H9 (cell line): ENCODE results near the gene PAGR1. TPM values are rescaled to one million over a fixed set of nuclear protein-coding genes. Genes with fewer than 3 reads are reported as not detected.

Experiments used
- DNase-seq: peaks from one replicate; pipeline ENCODE4 v3.0.0-alpha.2; 2017
- H2AFZ ChIP-seq: one replicate; pipeline ENCODE4 v1.6.1; 2013; ENCODE audit warnings: mild to moderate bottlenecking, low read length, control low read depth, moderate library complexity
- H2AK5ac ChIP-seq: 2 replicates; pipeline ENCODE4 v1.6.1; 2013; ENCODE audit warnings: low read length, control low read depth, mixed read lengths; ENCODE audit not compliant: insufficient read length
- H2BK120ac ChIP-seq: one replicate; pipeline ENCODE4 v1.6.1; 2013; ENCODE audit warnings: low read depth, mild to moderate bottlenecking, low read length, control low read depth, inconsistent platforms; ENCODE audit not compliant: poor library complexity, severe bottlenecking
- H2BK12ac ChIP-seq: 2 replicates; pipeline ENCODE4 v1.6.1; 2013; ENCODE audit warnings: low read length, control low read depth, mixed read lengths, low read depth; ENCODE audit not compliant: insufficient read length
- H2BK15ac ChIP-seq: 2 replicates; pipeline ENCODE4 v1.6.1; 2013; ENCODE audit warnings: low read depth, low read length, control low read depth
- H2BK20ac ChIP-seq: one replicate; pipeline ENCODE4 v1.6.1; 2013; ENCODE audit warnings: low read depth, mild to moderate bottlenecking, low read length, control low read depth, inconsistent platforms; ENCODE audit not compliant: poor library complexity, severe bottlenecking
- H2BK5ac ChIP-seq: 2 replicates; pipeline ENCODE4 v1.6.1; 2013; ENCODE audit warnings: low read length, control low read depth, mixed read lengths; ENCODE audit not compliant: insufficient read length
- H3K14ac ChIP-seq: 2 replicates; pipeline ENCODE4 v1.6.1; 2013; ENCODE audit warnings: low read length, control low read depth; ENCODE audit not compliant: insufficient read depth
- H3K18ac ChIP-seq: 2 replicates; pipeline ENCODE4 v1.6.1; 2013; ENCODE audit warnings: low read depth, mild to moderate bottlenecking, mixed read lengths, low read length, control low read depth; ENCODE audit not compliant: insufficient read length
- H3K23ac ChIP-seq: 2 replicates; pipeline ENCODE4 v1.6.1; 2013; ENCODE audit warnings: low read length, control low read depth, mixed read lengths, low read depth; ENCODE audit not compliant: insufficient read length
- H3K23me2 ChIP-seq: 2 replicates; pipeline ENCODE4 v1.6.1; 2013; ENCODE audit warnings: low read depth, mild to moderate bottlenecking, mixed read lengths, low read length, control low read depth; ENCODE audit not compliant: insufficient read length, poor library complexity, severe bottlenecking
- H3K27ac ChIP-seq: 2 replicates; pipeline ENCODE4 v1.5.1; 2013; ENCODE audit warnings: low read length, control low read depth, mixed read lengths, low read depth; ENCODE audit not compliant: insufficient read length
- H3K27me3 ChIP-seq: 2 replicates; pipeline ENCODE4 v1.6.1; 2013; ENCODE audit warnings: low read length, control low read depth, inconsistent platforms; ENCODE audit not compliant: insufficient read depth
- H3K4ac ChIP-seq: 2 replicates; pipeline ENCODE4 v1.6.1; 2013; ENCODE audit warnings: low read depth, mild to moderate bottlenecking, control low read depth, inconsistent platforms, low read length, moderate library complexity
- H3K4me1 ChIP-seq: 2 replicates; pipeline ENCODE4 v1.6.1; 2013; ENCODE audit warnings: low read length, control low read depth, inconsistent platforms; ENCODE audit not compliant: insufficient read depth
- H3K4me2 ChIP-seq: 2 replicates; pipeline ENCODE4 v1.6.1; 2013; ENCODE audit warnings: low read length, control low read depth, mixed read lengths; ENCODE audit not compliant: insufficient read length, insufficient read depth
- H3K56ac ChIP-seq: 2 replicates; pipeline ENCODE4 v1.6.1; 2013; ENCODE audit warnings: low read depth, mild to moderate bottlenecking, mixed read lengths, low read length, control low read depth; ENCODE audit not compliant: insufficient read length
- H3K79me1 ChIP-seq: 2 replicates; pipeline ENCODE4 v1.6.1; 2013; ENCODE audit warnings: low read depth, mild to moderate bottlenecking, moderate library complexity, low read length, control low read depth, inconsistent platforms; ENCODE audit not compliant: insufficient read depth, poor library complexity, severe bottlenecking
- H3K79me2 ChIP-seq: 2 replicates; pipeline ENCODE4 v1.6.1; 2013; ENCODE audit warnings: low read length, control low read depth, inconsistent platforms; ENCODE audit not compliant: insufficient read depth
- H3K9ac ChIP-seq: 2 replicates; pipeline ENCODE4 v1.6.1; 2013; ENCODE audit warnings: low read length, control low read depth, mixed read lengths; ENCODE audit not compliant: insufficient read length; ENCODE audit errors: extremely low read depth
- H3K9me3 ChIP-seq: one replicate; pipeline ENCODE4 v1.6.1; 2013; ENCODE audit warnings: low read depth, low read length, inconsistent platforms; ENCODE audit not compliant: control insufficient read depth
- H3T11ph ChIP-seq: one replicate; pipeline ENCODE4 v1.6.1; 2013; ENCODE audit warnings: mild to moderate bottlenecking, low read length, control low read depth, inconsistent platforms
- H4K20me1 ChIP-seq: one replicate; pipeline ENCODE4 v1.6.1; 2013; ENCODE audit not compliant: control insufficient read depth, insufficient read length, insufficient read depth
- H4K5ac ChIP-seq: 2 replicates; pipeline ENCODE4 v1.6.1; 2013; ENCODE audit warnings: low read depth, mild to moderate bottlenecking, mixed read lengths, low read length, control low read depth; ENCODE audit not compliant: insufficient read length
- H4K8ac ChIP-seq: replicated peaks from 2 replicates; pipeline ENCODE4 v1.6.1; 2013; ENCODE audit warnings: low read length, control low read depth, mixed read lengths, low read depth; ENCODE audit not compliant: insufficient read length
- H4K91ac ChIP-seq: 2 replicates; pipeline ENCODE4 v1.6.1; 2013; ENCODE audit warnings: low read depth, mild to moderate bottlenecking, moderate library complexity, mixed read lengths, low read length, control low read depth; ENCODE audit not compliant: insufficient read length
- H3K27ac Mint-ChIP-seq, 3 experiments: 2 replicates in 2 of 3; 3 replicates in 1 of 3; pipeline ENCODE4 v1.8.0; 2020 to 2021; ENCODE audit warnings: mixed read lengths in 3 of 3, mild to moderate bottlenecking in 1 of 3, moderate library complexity in 1 of 3
- H3K27me3 Mint-ChIP-seq: 2 replicates; pipeline ENCODE4 v1.8.0; 2021; ENCODE audit warnings: low read depth, mild to moderate bottlenecking, moderate library complexity, mixed read lengths
- H3K36me3 Mint-ChIP-seq, 3 experiments: 2 replicates in 2 of 3; 3 replicates in 1 of 3; pipeline ENCODE4 v1.8.0; 2020 to 2021; ENCODE audit warnings: low read depth in 3 of 3, mixed read lengths in 3 of 3; ENCODE audit not compliant: insufficient read depth in 1 of 3
- H3K4me1 Mint-ChIP-seq, 2 experiments: 2 replicates each; pipeline ENCODE4 v1.8.0; 2020; ENCODE audit warnings: mixed read lengths in 2 of 2
- H3K4me3 Mint-ChIP-seq, 2 experiments: 2 replicates in 1 of 2; 3 replicates in 1 of 2; pipeline ENCODE4 v1.8.0; 2020 to 2021; ENCODE audit warnings: mild to moderate bottlenecking in 2 of 2, mixed read lengths in 2 of 2, moderate library complexity in 1 of 2
- H3K9me3 Mint-ChIP-seq, 2 experiments: 2 replicates in 1 of 2; 3 replicates in 1 of 2; pipeline ENCODE4 v1.8.0; 2020; ENCODE audit warnings: mild to moderate bottlenecking in 2 of 2, mixed read lengths in 2 of 2, moderate library complexity in 1 of 2
- WGBS: extraction: QIAGEN DNeasy Blood & Tissue Kit; methylation state at CpG from one replicate; pipeline ENCODE4 v1.1.7; 2013; ENCODE audit warnings: missing lambda C conversion rate, low lambda C conversion rate, mixed read lengths; ENCODE audit not compliant: insufficient read length; ENCODE audit errors: extremely low coverage; 5-methylcytosine and 5-hydroxymethylcytosine counted together
- total RNA-seq: library from RNA; stranded (reverse); gene quantifications from 2 replicates; pipeline ENCODE4 v1.2.1, GENCODE V29; 2021
- TF ChIP-seq, protein P1 (sequence below): fragments of 200-600 bp; sonication (generic); conservative IDR thresholded peaks from 3 replicates; pipeline ENCODE4 v1.8.0; 2021; ENCODE audit warnings: antibody characterized with exemption, mild to moderate bottlenecking

The PAGR1 gene
- total RNA-seq, 1 experiment from 2014 or later, result 65.3 TPM

DNA sequence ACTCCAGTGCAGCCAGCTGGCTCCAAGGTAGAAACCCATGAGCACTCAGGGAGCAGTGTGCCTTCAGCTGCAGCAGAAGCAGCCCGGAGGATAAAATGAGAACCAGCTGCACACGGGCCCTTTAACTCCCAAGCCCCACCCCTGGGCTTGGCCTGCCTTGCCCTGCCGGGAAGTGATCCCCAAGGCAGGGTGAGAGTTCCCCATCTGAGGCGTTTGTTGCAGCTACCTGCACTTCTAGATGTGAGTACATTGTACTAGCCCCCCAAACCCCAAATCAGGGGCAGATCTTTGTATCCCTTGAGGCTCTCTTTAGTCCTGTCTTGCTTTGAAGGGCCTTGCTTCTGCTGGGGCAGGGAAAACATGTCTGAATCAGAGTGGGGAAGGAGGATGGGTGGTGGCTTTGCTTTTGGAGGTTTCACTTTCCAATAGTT is 4.3 kb downstream of the PAGR1 start, which contains the start of gene MVP:
MVP (plus strand) TSS at position 192 of the 431 bp plus-strand sequence. CDS start 10,088 bp downstream, outside the sequence.
- Histone ChIP-seq H2BK12ac (no peak within 1 kb of the TSS), H3K4ac (no peak within 1 kb of the TSS), H2BK15ac (no peak within 1 kb of the TSS), H2AK5ac (no peak within 1 kb of the TSS), H3K27me3 (no peaks in the 10 kb centered on the region), H3K18ac (no peak within 1 kb of the TSS), H2AFZ (no peak within 1 kb of the TSS), H3K79me2 (no peaks in the 10 kb centered on the region), H3K27ac (no peak within 1 kb of the TSS), H4K91ac (no peak within 1 kb of the TSS), H3K9ac (no peak within 1 kb of the TSS), H4K5ac (no peak within 1 kb of the TSS), H2BK5ac (no peak within 1 kb of the TSS), H2BK20ac (no peak within 1 kb of the TSS), H3T11ph (no peak within 1 kb of the TSS), H4K8ac (no peak within 1 kb of the TSS), H3K4me1 (no peaks in the 10 kb centered on the region), H3K23me2 (peaks cover 2% of the 10 kb centered on the region), H4K20me1 (no peaks in the 10 kb centered on the region), H2BK120ac (no peak within 1 kb of the TSS), H3K23ac (no peak within 1 kb of the TSS), H3K4me2 (no peak within 1 kb of the TSS), H3K79me1 (no peaks in the 10 kb centered on the region), H3K9me3 (no peaks in the 10 kb centered on the region), H3K56ac (no peak within 1 kb of the TSS), H3K14ac (no peak within 1 kb of the TSS)
- H3K4me3 Mint-ChIP-seq, result no peak within 1 kb of the TSS; a peak in 1 of 5 replicates
- H3K27me3 Mint-ChIP-seq, result no peaks in the 10 kb centered on the region; the same call in 1 of the 2 replicates
- H3K9me3 Mint-ChIP-seq, result no peaks in the 10 kb centered on the region; a peak in 1 of 5 replicates
- TF ChIP-seq, protein P1, sequence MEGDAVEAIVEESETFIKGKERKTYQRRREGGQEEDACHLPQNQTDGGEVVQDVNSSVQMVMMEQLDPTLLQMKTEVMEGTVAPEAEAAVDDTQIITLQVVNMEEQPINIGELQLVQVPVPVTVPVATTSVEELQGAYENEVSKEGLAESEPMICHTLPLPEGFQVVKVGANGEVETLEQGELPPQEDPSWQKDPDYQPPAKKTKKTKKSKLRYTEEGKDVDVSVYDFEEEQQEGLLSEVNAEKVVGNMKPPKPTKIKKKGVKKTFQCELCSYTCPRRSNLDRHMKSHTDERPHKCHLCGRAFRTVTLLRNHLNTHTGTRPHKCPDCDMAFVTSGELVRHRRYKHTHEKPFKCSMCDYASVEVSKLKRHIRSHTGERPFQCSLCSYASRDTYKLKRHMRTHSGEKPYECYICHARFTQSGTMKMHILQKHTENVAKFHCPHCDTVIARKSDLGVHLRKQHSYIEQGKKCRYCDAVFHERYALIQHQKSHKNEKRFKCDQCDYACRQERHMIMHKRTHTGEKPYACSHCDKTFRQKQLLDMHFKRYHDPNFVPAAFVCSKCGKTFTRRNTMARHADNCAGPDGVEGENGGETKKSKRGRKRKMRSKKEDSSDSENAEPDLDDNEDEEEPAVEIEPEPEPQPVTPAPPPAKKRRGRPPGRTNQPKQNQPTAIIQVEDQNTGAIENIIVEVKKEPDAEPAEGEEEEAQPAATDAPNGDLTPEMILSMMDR, result no peak
- DNase-seq, result no peak
- peaks cover 24 to 38% (median 35%) of the 10 kb centered on the region in 3 experiments for H3K36me3 Mint-ChIP-seq
- H3K27ac Mint-ChIP-seq, result peak within 1 kb of the TSS in 2 of 3 experiments; percentile 73 to 84; a peak in 4 of 7 replicates
- H3K4me1 Mint-ChIP-seq, result peaks cover 33 to 43% of the 10 kb centered on the region in 2 experiments
- WGBS, result no CpG with 5 or more reads among the region's 4 CpGs
